DOHH2 (cell line): Measurements from ENCODE around the gene CHODL.

Source experiments
- CTCF ChIP-seq: fragments of 200-600 bp; sonication (generic); IDR thresholded peaks from one replicate; pipeline ENCODE4 v1.5.1; 2014; ENCODE audit warnings: antibody characterized with exemption, mild to moderate bottlenecking, low read depth, low read length; ENCODE audit not compliant: poor library complexity, severe bottlenecking
- EZH2phosphoT487 ChIP-seq: fragments of 200-600 bp; sonication (generic); IDR thresholded peaks from 2 replicates; pipeline ENCODE4 v1.6.1; 2017; ENCODE audit warnings: borderline replicate concordance, mild to moderate bottlenecking, antibody characterized with exemption, low read length, moderate library complexity, mixed read lengths

- TF ChIP-seq CTCF (no peak), EZH2phosphoT487 (no peak)
Observed at GRCh38 chr21:18273400-18273799, 28.8 kb downstream of the CHODL start.
